Neural crest cell (in vitro differentiated cells): ENCODE measurements around the gene COL23A1. TPM values are rescaled to one million over a fixed set of nuclear protein-coding genes. Genes with fewer than 3 reads are reported as not detected.

Experiments
- DNase-seq: peaks from one replicate; pipeline ENCODE4 v3.0.0; 2021; ENCODE audit warnings: low read depth, mixed read lengths, low spot score
- H3K27ac Mint-ChIP-seq: one replicate; pipeline ENCODE4 v1.8.0; 2021; ENCODE audit warnings: mild to moderate bottlenecking, mixed read lengths; ENCODE audit not compliant: unreplicated experiment
- H3K27me3 Mint-ChIP-seq: 2 replicates; pipeline ENCODE4 v1.8.0; 2021; ENCODE audit warnings: low read depth, mild to moderate bottlenecking, mixed read lengths
- H3K36me3 Mint-ChIP-seq: 2 replicates; pipeline ENCODE4 v1.8.0; 2021; ENCODE audit warnings: low read depth, mild to moderate bottlenecking, mixed read lengths
- H3K4me1 Mint-ChIP-seq: 2 replicates; pipeline ENCODE4 v1.8.0; 2021; ENCODE audit warnings: mixed read lengths
- H3K4me3 Mint-ChIP-seq: one replicate; pipeline ENCODE4 v1.8.0; 2021; ENCODE audit warnings: mild to moderate bottlenecking, mixed read lengths
- H3K9me3 Mint-ChIP-seq: 2 replicates; pipeline ENCODE4 v1.8.0; 2021; ENCODE audit warnings: mixed read lengths
- CTCF ChIP-seq: fragments of 200-600 bp; sonication (generic); conservative IDR thresholded peaks from 2 replicates; pipeline ENCODE4 v1.5.0; 2021; ENCODE audit warnings: antibody characterized with exemption, mild to moderate bottlenecking
- total RNA-seq: library from RNA; stranded (reverse); gene quantifications from 2 replicates; pipeline ENCODE4 v1.2.1, GENCODE V29; 2021

COL23A1 gene
- total RNA-seq, 1 donor from 2014 or later = 33.7 TPM

- no peak for DNase-seq
- Mint-ChIP-seq H3K27ac (no peak overlapping the region), H3K9me3 (peaks cover 3% of the 10 kb centered on the region), H3K4me1 (peaks cover 14% of the 10 kb centered on the region), H3K4me3 (no peak overlapping the region), H3K27me3 (no peaks in the 10 kb centered on the region), H3K36me3 (no peaks in the 10 kb centered on the region)
- no peak for TF ChIP-seq CTCF
These were observed 150.6 kb downstream of the COL23A1 start for GRCh38 chr5:178439493-178440180.

- no peak for TF ChIP-seq CTCF
- no peaks in the 10 kb centered on the region for H3K27me3 Mint-ChIP-seq
- no peaks in the 10 kb centered on the region for H3K36me3 Mint-ChIP-seq
- no peak overlapping the region for H3K27ac Mint-ChIP-seq
- H3K4me1 Mint-ChIP-seq = peaks cover 18% of the 10 kb centered on the region
- H3K4me3 Mint-ChIP-seq = no peak overlapping the region
- peaks cover 3% of the 10 kb centered on the region for H3K9me3 Mint-ChIP-seq
- DNase-seq = no peak
These were observed 151.4 kb downstream of the COL23A1 start for GRCh38 chr5:178438796-178439195.

- DNase-seq = no peak
- Mint-ChIP-seq H3K4me3 (no peak overlapping the region), H3K36me3 (no peaks in the 10 kb centered on the region), H3K9me3 (peaks cover 3% of the 10 kb centered on the region), H3K27me3 (no peaks in the 10 kb centered on the region), H3K4me1 (peaks cover 24% of the 10 kb centered on the region), H3K27ac (no peak overlapping the region)
- TF ChIP-seq CTCF = no peak
These were observed 152.7 kb downstream of the COL23A1 start for GRCh38 chr5:178437386-178438075.

- no peak overlapping the region for H3K4me3 Mint-ChIP-seq
These were observed 153.8 kb downstream of the COL23A1 start for GRCh38 chr5:178436326-178436940.

More at GRCh38 chr5:178436326-178436940, 153.8 kb downstream of the COL23A1 start:
- peaks cover 3% of the 10 kb centered on the region for H3K9me3 Mint-ChIP-seq
- no peak for TF ChIP-seq CTCF
- DNase-seq = no peak
- peaks cover 27% of the 10 kb centered on the region for H3K4me1 Mint-ChIP-seq
- H3K36me3 Mint-ChIP-seq = peaks cover 3% of the 10 kb centered on the region
- H3K27me3 Mint-ChIP-seq = no peaks in the 10 kb centered on the region
- no peak overlapping the region for H3K27ac Mint-ChIP-seq
